HG03439 (cell line): ENCODE results near the gene ST8SIA2.
"Not testable (repeated sequence)": the region's sequence is repeated elsewhere in the genome, so short reads cannot be mapped to it uniquely, and the experiment has no call there.

ENCODE experiments used
- ATAC-seq: cut with Tn5 transposase; IDR thresholded peaks from one replicate; pipeline ENCODE4 v1.9.1; 2021; ENCODE audit warnings: mild to moderate bottlenecking, moderate library complexity; ENCODE audit not compliant: unreplicated experiment

ST8SIA2 gene

DNA sequence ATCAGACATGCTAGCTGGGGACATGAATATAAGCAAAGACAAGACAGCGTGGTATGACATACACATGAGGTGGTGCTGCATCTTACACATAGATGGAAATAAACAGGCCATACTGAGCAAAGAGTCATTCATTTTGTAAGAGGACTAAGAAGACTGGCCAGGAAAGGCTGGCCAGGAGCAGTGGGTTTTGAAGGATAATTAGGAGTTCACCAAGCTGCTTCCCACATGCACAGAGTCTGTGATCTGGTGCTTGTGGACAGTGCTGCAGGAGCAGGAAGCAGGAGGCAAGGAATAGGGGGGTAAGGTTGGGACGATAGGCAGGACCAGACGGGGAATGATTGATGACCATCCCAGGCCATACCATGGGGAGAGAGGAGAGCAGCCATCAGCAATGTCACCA, 41.5 kb downstream of the ST8SIA2 start:
- ATAC-seq: no peak

DNA sequence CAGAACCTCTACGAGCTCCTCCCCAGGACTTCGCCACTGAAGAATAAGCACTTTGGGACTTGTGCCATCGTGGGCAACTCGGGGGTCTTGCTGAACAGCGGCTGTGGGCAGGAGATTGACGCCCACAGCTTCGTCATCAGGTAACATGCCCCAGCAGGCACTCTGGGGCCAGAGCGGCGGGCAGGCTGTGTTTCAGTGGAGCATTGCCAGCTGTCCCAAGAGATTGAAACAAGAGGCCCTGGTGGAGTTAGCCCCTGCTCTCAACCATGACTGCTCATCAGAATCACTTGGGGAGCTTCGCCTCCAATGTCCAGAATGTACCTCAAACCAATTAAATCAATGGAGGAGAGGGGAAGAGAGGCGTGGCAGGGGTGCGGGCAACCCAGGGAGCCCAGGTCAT, 44.8 kb downstream of the ST8SIA2 start:
- no peak for ATAC-seq

- no peak for ATAC-seq
Measured at GRCh38 chr15:92443381-92443780, 49.7 kb downstream of the ST8SIA2 start.

- ATAC-seq: no peak
Measured at GRCh38 chr15:92444631-92445030, 51.0 kb downstream of the ST8SIA2 start.

- ATAC-seq: no peak
Measured at GRCh38 chr15:92448370-92448769, 54.7 kb downstream of the ST8SIA2 start.

- ATAC-seq: no peak
Measured at GRCh38 chr15:92449476-92449875, 55.8 kb downstream of the ST8SIA2 start.

GRCh38 chr15:92451225-92451825, 57.6 kb downstream of the ST8SIA2 start:
- ATAC-seq: no peak

GRCh38 chr15:92452143-92452542, 58.5 kb downstream of the ST8SIA2 start:
- no peak for ATAC-seq

DNA sequence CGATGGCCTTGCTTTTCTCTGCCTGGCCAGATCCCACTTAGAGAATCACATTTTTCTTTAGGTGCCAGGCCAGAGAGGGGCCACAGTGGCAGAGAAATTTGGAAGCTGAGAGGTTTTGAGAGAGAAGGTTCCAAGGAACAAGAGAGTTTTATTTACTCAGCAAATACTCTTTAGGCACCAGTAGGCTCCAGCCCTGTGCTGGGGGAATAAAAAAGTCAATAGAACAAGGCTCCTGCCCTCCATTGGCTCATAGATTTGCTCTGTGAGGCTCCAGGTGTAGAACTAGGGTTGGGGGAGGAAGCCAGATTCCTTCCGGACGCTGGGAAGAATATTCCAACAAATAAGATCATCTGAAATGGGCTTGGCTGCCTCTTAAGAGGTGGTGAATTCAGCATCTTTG, 59.9 kb downstream of the ST8SIA2 start:
- no peak for ATAC-seq

GRCh38 chr15:92454555-92455105, 60.9 kb downstream of the ST8SIA2 start:
- ATAC-seq: no peak

- ATAC-seq: no peak
Measured at GRCh38 chr15:92455271-92455670, 61.6 kb downstream of the ST8SIA2 start.

- ATAC-seq: no peak
Measured at GRCh38 chr15:92457471-92458041, 63.9 kb downstream of the ST8SIA2 start.

- no peak for ATAC-seq
Measured at GRCh38 chr15:92460023-92460422, 66.3 kb downstream of the ST8SIA2 start.

DNA sequence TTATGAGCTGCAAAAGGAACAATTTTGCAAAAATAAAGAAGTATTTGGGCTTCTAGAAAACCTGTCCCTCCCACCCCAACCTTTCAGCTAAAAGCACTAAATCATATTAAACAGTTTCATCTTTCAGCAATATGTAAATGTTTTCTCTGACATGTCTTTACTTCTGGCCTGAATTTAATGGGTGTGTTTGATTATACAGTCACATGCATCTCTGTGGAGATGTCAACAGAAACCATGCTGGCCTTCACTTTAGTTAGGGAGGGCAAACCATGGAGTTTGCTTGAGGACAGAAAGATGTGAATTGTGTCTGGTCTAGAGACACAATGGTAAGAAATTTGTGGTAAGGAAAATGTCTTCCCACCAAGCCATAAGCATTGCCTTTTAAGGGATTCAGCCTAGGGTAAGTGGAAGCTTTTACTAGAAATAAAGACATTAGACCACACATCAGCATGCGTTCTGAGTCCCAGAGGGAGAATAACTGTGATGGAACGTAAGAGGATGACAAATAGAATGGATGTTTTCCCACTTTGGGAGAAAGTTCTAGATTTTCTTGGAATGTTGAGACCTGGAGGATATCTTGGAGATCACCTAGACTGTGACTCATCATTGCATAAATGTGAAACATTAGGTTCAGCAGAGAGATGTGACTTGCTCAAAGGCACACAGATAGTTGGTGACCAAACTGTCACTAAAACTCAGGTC, 68.9 kb downstream of the ST8SIA2 start:
- no peak for ATAC-seq

- no peak for ATAC-seq
Measured at GRCh38 chr15:92463352-92463751, 69.7 kb downstream of the ST8SIA2 start.

- ATAC-seq: no peak
Measured at GRCh38 chr15:92463826-92464225, 70.1 kb downstream of the ST8SIA2 start.

- no peak for ATAC-seq
Measured at GRCh38 chr15:92466834-92467233, 73.2 kb downstream of the ST8SIA2 start.

DNA sequence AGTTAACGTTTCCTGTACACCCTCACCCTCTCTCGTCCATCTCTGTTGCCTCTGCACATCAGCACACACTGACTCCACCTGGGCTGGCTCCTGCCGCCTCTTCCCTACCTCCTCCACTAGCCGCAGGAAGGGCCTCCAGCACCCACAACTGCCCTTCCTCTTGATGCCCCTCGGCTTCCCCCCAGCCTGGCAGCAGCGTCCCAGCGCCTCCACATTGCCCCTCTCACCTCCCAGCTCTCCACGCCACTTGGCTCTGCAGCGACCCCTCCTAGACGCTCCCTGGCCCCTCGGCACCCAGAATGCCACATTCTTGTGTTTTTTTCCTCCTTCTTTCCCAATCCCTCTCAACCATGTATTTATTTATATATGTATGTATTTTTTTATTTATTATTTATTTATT, 73.6 kb downstream of the ST8SIA2 start:
- no peak for ATAC-seq

- no peak for ATAC-seq
Measured at GRCh38 chr15:92468991-92469390, 75.3 kb downstream of the ST8SIA2 start.

- no peak for ATAC-seq
Measured at GRCh38 chr15:92471288-92471687, 77.6 kb downstream of the ST8SIA2 start.

DNA sequence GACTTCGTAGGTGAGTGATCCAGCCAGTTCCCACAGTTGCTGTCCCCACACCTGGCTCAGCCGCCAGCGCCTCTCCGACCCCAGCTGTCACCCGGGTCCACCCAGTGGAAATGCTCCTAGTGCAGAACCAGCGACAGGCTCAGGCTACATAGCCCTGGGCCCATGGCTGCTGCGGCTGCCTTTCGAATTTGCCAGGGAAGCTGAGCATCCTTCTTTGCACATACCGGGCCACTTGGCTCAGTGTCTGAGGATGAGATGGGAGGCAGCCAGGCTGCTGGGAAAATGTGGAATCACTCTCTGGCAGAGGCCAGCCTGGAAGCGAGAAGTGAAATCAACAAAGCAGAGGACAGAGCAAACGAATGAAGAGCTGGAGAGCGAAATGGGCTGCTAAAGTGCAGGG, 80.1 kb downstream of the ST8SIA2 start:
- ATAC-seq: no peak

- not testable (repeated sequence) for ATAC-seq
Measured at GRCh38 chr15:92479730-92480129, 86.0 kb downstream of the ST8SIA2 start.
